GM21723 (cell line): ENCODE measurements around the gene BTNL9.
"Not testable (repeated sequence)": the region's sequence is repeated elsewhere in the genome, so short reads cannot be mapped to it uniquely, and the experiment has no call there.

Experiments
- ATAC-seq: cut with Tn5 transposase; IDR thresholded peaks from one replicate; pipeline ENCODE4 v1.9.1; 2021; ENCODE audit warnings: mild to moderate bottlenecking, moderate library complexity; ENCODE audit not compliant: unreplicated experiment

The BTNL9 gene

GRCh38 chr5:181039931-181040630 lies at the start of gene BTNL9:
Gene BTNL9 (plus strand): TSS chr5:181040266. CDS start chr5:181045490, 5,224 bp downstream.
- ATAC-seq, result no peak

- ATAC-seq, result no peak
Measured at GRCh38 chr5:180990882-180991242, 49.2 kb upstream of the BTNL9 start.

- no peak for ATAC-seq
Measured at GRCh38 chr5:181001947-181002346, 38.1 kb upstream of the BTNL9 start.

- no peak for ATAC-seq
Measured at GRCh38 chr5:181005791-181006190, 34.3 kb upstream of the BTNL9 start.

GRCh38 chr5:181008136-181008535 lies 31.9 kb upstream of the BTNL9 start:
- ATAC-seq, result no peak

- ATAC-seq, result not testable (repeated sequence)
Measured at GRCh38 chr5:181010018-181010417, 30.0 kb upstream of the BTNL9 start.

- not testable (repeated sequence) for ATAC-seq
Measured at GRCh38 chr5:181014654-181015053, 25.4 kb upstream of the BTNL9 start.

GRCh38 chr5:181017448-181017847 lies 22.6 kb upstream of the BTNL9 start:
- not testable (repeated sequence) for ATAC-seq

GRCh38 chr5:181020688-181021087 lies 19.4 kb upstream of the BTNL9 start:
- ATAC-seq, result no peak

GRCh38 chr5:181024245-181025064 lies 15.6 kb upstream of the BTNL9 start:
- ATAC-seq, result no peak

GRCh38 chr5:181027452-181028031 lies 12.5 kb upstream of the BTNL9 start:
- ATAC-seq, result no peak

GRCh38 chr5:181028032-181028819 lies 11.8 kb upstream of the BTNL9 start:
- no peak for ATAC-seq

- no peak for ATAC-seq
Measured at GRCh38 chr5:181031716-181032115, 8.3 kb upstream of the BTNL9 start.

GRCh38 chr5:181035991-181036815 lies 3.9 kb upstream of the BTNL9 start:
- no peak for ATAC-seq

- no peak for ATAC-seq
Measured at GRCh38 chr5:181036816-181037364, 3.2 kb upstream of the BTNL9 start.

GRCh38 chr5:181037365-181037861 lies 2.7 kb upstream of the BTNL9 start:
- no peak for ATAC-seq

GRCh38 chr5:181039471-181039870 lies 595 bp upstream of the BTNL9 start:
- ATAC-seq, result no peak

GRCh38 chr5:181040631-181040945 lies 522 bp downstream of the BTNL9 start:
- ATAC-seq, result no peak

GRCh38 chr5:181041043-181041442 lies 977 bp downstream of the BTNL9 start:
- no peak for ATAC-seq
